ENCODE data around the gene NCBP1. TPM values are rescaled to one million over a fixed set of nuclear protein-coding genes. Genes with fewer than 3 reads are reported as not detected.

The NCBP1 gene
- 31.2 and 37.4 TPM in 2 replicates for total RNA-seq

GRCh38 chr9:97632985-97633858 lies at the start of gene NCBP1, which contains the start of gene TSTD2:
NCBP1 (plus strand) TSS chr9:97633821; CDS start chr9:97633882, 61 bp downstream.
TSTD2 (minus strand) TSS chr9:97633368; CDS start chr9:97627562, 5,806 bp downstream.

GRCh38 chr9:97696803-97697601 lies 63.4 kb downstream of the NCBP1 start, which contains the start of gene XPA:
XPA (minus strand) TSS chr9:97697340; CDS start chr9:97697292, 48 bp downstream.

Other genes starting within 250 kb of the NCBP1 start
- 10.8 and 14.4 TPM in 2 replicates for gene TDRD7, start 221.7 kb upstream of the NCBP1 start, total RNA-seq
- 0.65 and 1.0 TPM in 2 replicates for gene TMOD1, start 132.2 kb upstream of the NCBP1 start, total RNA-seq
- gene TSTD2, start 453 bp upstream of the NCBP1 start, total RNA-seq, result 17.9 and 18.8 TPM in 2 replicates
- gene XPA, start 63.5 kb downstream of the NCBP1 start, total RNA-seq, result 12.5 and 15.4 TPM in 2 replicates
- gene FOXE1, start 219.4 kb downstream of the NCBP1 start, total RNA-seq, result not detected in 2 replicates